ENCODE measurements around the gene EDEM3. TPM values are rescaled to one million over a fixed set of nuclear protein-coding genes. Genes with fewer than 3 reads are reported as not detected.

EDEM3 gene
- total RNA-seq, 1 experiment from 2014 or later, result 14.0 TPM

DNA sequence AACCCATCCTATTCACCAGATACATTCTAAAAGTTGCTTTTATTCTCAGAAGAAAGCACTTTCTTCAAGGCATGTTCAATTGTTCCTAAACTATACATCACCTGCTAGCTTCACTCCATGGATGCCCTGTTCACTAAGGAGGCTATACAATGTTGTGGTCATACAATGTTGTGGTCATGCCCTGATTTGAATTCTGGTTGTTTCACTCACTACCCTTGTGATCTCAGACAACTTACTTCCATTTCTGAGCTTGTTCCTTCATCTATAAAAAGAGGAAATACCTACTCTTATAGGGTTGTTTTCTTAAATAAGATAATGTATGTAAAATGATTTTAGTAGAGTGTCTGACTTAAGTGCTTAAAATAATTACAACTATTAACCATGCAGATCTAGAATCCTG, 19.7 kb downstream of the EDEM3 start:
- H3K23me2 ChIP-seq (ENCODE audit: insufficient read length, low read depth, low read length, poor library complexity, severe bottlenecking), result no peaks in the 10 kb centered on the region
- H4K91ac ChIP-seq (ENCODE audit: insufficient read length, low read depth, low read length), result no peak overlapping the region
- H2BK5ac ChIP-seq (ENCODE audit: insufficient read length, low read length), result no peak overlapping the region
- no peaks in the 10 kb centered on the region for H3K9me3 Mint-ChIP-seq
- H3K4me2 ChIP-seq (ENCODE audit: insufficient read depth, insufficient read length, low read length), result no peak overlapping the region
- H2BK12ac ChIP-seq (ENCODE audit: insufficient read length, low read depth, low read length), result no peak overlapping the region
- H3K27me3 ChIP-seq (ENCODE audit: insufficient read depth, low read length), result no peaks in the 10 kb centered on the region
- H3K18ac ChIP-seq (ENCODE audit: insufficient read length, low read depth, low read length), result no peak overlapping the region
- H3K79me1 ChIP-seq (ENCODE audit: insufficient read depth, low read depth, low read length, poor library complexity, severe bottlenecking), result no peaks in the 10 kb centered on the region
- no peak overlapping the region for H2BK20ac ChIP-seq (ENCODE audit: low read depth, low read length, poor library complexity, severe bottlenecking)
- no peak overlapping the region for H2AK5ac ChIP-seq (ENCODE audit: insufficient read length, low read length)
- no peaks in the 10 kb centered on the region; a peak in 3 of 7 replicates for H3K36me3 Mint-ChIP-seq (ENCODE audit: insufficient read depth in 1 of 3, low read depth in 3 of 3)
- no peaks in the 10 kb centered on the region for H4K20me1 ChIP-seq (ENCODE audit: control insufficient read depth, insufficient read depth, insufficient read length)
- TF ChIP-seq, protein P1, sequence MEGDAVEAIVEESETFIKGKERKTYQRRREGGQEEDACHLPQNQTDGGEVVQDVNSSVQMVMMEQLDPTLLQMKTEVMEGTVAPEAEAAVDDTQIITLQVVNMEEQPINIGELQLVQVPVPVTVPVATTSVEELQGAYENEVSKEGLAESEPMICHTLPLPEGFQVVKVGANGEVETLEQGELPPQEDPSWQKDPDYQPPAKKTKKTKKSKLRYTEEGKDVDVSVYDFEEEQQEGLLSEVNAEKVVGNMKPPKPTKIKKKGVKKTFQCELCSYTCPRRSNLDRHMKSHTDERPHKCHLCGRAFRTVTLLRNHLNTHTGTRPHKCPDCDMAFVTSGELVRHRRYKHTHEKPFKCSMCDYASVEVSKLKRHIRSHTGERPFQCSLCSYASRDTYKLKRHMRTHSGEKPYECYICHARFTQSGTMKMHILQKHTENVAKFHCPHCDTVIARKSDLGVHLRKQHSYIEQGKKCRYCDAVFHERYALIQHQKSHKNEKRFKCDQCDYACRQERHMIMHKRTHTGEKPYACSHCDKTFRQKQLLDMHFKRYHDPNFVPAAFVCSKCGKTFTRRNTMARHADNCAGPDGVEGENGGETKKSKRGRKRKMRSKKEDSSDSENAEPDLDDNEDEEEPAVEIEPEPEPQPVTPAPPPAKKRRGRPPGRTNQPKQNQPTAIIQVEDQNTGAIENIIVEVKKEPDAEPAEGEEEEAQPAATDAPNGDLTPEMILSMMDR (conservative IDR thresholded peaks at IDR 0.05), result no peak
- H3K4me3 Mint-ChIP-seq, result no peak overlapping the region
- H3K4me1 Mint-ChIP-seq, result no peaks in the 10 kb centered on the region
- no peak for DNase-seq
- H3K79me2 ChIP-seq (ENCODE audit: insufficient read depth, low read length), result no peaks in the 10 kb centered on the region
- H3K9me3 ChIP-seq (ENCODE audit: control insufficient read depth, low read depth, low read length), result no peaks in the 10 kb centered on the region
- H3K27ac Mint-ChIP-seq, result no peak overlapping the region
- H3K27ac ChIP-seq (ENCODE audit: insufficient read length, low read depth, low read length), result no peak overlapping the region
- H3K4me1 ChIP-seq (ENCODE audit: insufficient read depth, low read length), result no peaks in the 10 kb centered on the region
- no peak overlapping the region for H3K56ac ChIP-seq (ENCODE audit: insufficient read length, low read depth, low read length)
- H2BK15ac ChIP-seq (ENCODE audit: low read depth, low read length), result no peak overlapping the region
- H4K5ac ChIP-seq (ENCODE audit: insufficient read length, low read depth, low read length), result no peak overlapping the region
- H3T11ph ChIP-seq (ENCODE audit: low read length), result no peak overlapping the region
- H2AFZ ChIP-seq (ENCODE audit: low read length), result no peak overlapping the region
- H3K27me3 Mint-ChIP-seq (ENCODE audit: low read depth), result no peaks in the 10 kb centered on the region
- no peak overlapping the region for H3K23ac ChIP-seq (ENCODE audit: insufficient read length, low read depth, low read length)
- no peak overlapping the region for H4K8ac ChIP-seq (replicated peaks; ENCODE audit: insufficient read length, low read depth, low read length)
- H3K4ac ChIP-seq (ENCODE audit: low read depth, low read length), result no peak overlapping the region
- H3K14ac ChIP-seq (ENCODE audit: insufficient read depth, low read length), result no peak overlapping the region
- no peak overlapping the region for H3K9ac ChIP-seq (ENCODE audit: extremely low read depth, insufficient read length, low read length)
- H2BK120ac ChIP-seq (ENCODE audit: low read depth, low read length, poor library complexity, severe bottlenecking), result no peak overlapping the region
